Gastrocnemius medialis (tissue), 4 donors: ENCODE data around the gene AFAP1.

ENCODE experiments used
- CTCF ChIP-seq, 5 experiments: fragments of 450-650 bp in 3 of 5; fragments of 200-600 bp in 2 of 5; sonication (generic) in 2 of 5; IDR thresholded peaks in 4 of 5; conservative IDR thresholded peaks in 1 of 5; 1 replicate in 4 of 5; 2 replicates in 1 of 5; pipeline ENCODE4 v1.5.1; 2016 to 2019; ENCODE audit warnings: antibody characterized with exemption in 5 of 5, mild to moderate bottlenecking in 3 of 5, moderate library complexity in 3 of 5
- POLR2A ChIP-seq, 2 donors: fragments of 450-650 bp; IDR thresholded peaks; one replicate each; pipeline ENCODE4 v1.6.1; 2017; ENCODE audit warnings: antibody characterized with exemption in 2 of 2, mild to moderate bottlenecking in 2 of 2, moderate library complexity in 2 of 2

- TF ChIP-seq POLR2A (IDR thresholded peaks at IDR 0.05) (no peak), CTCF (IDR thresholded peaks at IDR 0.05 in 4 of 5, conservative IDR thresholded peaks at IDR 0.05 in 1 of 5) (no peak)
Measured at GRCh38 chr4:7859326-7859725, 80.3 kb downstream of the AFAP1 start.
